GM21737 (cell line): ENCODE results near the gene ADAMTS8.

Experiments
- ATAC-seq: cut with Tn5 transposase; IDR thresholded peaks from one replicate; pipeline ENCODE4 v1.9.1; 2021; ENCODE audit warnings: mild to moderate bottlenecking, moderate library complexity; ENCODE audit not compliant: unreplicated experiment

ADAMTS8 gene

DNA sequence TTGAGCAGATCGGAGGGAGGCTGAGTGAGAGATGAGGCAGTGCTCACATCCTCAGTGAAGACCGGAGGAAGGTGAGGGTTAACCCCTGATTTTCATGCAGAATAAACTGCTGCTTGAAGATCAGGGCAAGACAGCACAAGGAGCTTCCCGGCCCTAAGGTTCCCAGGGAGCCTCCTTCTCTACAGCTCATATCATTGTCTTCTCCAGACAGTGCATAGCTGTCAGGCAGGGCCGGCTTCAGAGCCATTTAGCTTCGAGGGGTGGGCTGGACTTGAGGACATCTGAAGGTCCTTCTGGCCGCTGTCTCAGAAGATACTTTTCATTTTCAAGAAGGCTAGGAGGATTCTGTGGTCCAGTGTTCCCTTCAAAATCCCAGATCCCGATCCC, 7.2 kb downstream of the ADAMTS8 start:
- no peak for ATAC-seq

DNA sequence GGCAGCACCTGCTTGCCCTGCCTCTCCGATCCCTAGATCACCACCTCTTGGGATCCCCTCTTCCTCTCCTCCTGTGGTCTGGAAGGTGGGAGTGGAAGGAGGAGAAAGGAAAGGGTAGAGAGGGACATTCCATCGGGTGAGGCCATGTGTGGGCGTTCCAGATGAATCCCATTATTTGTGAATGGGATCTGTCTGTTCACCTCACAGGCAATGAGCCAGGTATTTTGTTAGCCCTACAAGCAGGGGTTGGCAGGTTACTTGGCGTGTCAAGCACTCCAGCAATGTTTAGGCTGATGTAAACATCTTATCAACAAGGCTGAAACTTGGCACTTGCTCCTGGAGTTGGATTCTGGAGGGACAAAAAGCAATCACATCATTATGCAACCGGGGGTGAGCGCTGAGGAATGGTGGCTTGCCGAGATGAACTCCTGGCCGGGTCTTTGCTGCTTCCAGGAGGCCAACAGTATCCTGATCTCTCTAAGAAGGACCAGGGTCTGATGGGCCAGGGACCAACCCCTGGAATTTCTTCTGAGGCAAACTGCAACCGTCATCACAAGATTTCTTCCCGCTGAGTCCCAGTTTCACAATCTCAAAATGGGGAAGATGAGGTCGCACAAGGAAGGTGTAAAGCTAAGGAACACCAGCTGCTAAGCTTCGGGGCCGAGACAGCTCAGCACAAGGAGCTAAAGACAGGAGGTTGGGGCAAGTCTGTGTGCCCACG, 7.8 kb downstream of the ADAMTS8 start:
- ATAC-seq = no peak

DNA sequence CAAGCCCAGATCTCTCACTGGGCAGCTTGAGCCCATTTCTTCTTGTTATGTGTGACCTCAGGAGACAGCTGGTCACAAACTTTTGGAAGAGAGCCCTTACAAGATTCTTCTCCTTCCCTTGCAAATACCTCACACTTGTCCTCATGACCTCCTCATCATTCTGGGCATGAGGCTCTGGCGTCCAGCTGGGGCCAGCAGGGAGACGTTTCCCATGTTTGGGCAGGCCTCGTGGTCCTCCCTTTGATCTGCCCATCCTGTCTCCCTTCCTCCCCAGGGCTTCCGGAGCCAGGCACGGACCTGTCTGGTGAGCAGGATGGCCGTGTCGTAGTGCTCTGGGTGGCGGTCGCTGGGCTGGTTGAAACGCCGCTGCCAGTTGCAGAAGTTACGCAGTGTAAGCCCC, 9.7 kb downstream of the ADAMTS8 start:
- ATAC-seq = no peak

DNA sequence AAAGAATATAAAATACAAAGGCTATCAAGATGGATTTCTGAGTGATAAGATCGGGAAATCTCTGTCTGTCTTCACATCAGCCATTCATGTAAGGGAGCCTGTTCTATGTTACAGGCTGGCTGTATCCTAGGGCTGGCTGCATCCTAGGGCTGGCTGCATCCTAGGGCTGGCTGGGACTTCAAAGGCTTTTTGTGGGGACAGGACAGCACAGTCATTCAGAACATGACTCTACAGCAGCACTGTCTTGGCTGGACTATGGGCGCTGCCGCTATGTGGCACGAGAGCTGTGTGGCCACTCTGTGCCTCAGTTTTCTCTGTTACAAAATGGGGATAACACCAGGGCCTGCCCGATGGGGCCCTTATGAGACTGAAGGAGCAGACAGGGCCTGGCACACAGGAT, 10.2 kb downstream of the ADAMTS8 start:
- ATAC-seq = no peak

DNA sequence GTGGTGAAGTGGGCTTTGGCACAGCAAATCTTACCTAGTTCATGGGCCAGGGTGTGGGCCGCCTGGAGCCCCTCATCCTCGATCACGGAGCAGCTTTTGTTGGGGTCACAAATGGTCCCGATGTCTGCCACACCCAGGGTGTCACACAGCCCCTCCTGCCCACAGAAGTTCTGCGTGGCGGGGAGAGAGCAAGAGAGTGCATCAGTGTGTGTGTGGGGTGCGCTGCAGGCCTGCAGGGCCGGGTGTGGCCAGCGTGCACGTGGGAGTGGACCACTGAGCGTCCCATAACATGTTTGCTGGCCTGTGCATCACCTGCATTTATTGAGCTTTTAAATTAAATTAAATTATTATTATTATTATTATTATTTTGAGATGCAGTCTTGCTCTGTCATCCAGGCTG, 11.5 kb downstream of the ADAMTS8 start:
- ATAC-seq = no peak

DNA sequence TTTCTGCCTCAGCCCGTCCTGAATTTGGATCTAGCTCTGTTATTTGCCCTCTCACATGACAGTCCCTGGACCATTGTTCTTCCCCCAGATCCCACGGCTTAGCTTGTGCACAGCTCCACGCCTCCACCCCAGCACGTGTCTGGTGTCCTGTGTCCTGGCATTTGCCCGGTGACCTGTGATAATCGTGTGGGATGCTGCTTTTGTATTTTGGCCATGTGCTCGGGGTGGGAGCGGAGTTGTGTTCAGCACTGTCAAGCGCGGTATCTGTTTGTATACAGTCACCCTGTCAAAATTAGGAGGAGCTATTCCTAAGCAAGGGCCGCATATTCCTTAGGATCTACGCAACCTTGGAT, 11.9 kb downstream of the ADAMTS8 start:
- no peak for ATAC-seq

DNA sequence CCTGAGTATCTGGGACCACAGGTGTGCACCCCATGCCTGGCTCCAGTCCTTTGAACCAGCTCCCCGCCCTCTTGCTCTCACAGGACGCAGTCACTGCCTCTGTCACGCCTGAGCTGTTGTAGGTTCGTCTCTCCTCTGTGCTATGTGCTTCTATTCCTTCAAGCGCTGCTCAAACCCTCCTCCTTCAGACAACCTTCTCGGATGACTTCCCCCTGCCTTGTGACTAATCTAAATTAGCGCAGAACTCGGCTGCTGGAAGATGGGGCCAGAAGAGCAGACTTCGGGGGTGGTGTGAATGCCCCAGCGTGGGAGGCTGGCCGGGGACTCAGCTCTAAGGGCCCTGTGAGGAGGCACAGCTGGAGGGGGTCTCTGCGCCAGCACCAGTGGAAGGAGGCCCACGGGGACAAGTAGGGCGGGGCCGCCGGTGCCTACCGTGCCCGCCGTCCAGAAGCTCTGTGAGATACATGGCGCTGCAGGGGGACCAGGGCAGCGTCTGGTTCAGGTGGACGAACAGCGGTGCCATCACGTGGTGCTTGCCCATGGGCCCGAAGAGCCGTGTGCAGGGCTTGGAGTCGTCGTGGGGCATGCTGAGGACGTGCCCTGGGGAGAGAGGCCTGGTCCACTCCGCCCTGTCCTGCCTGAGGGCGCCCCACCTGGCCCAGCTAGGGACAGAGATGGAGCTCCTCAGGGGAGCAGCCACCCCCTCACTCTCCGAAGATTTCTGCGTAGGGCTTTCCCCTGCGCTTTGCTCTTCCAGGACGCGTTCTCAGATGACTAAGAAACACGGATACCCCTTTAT, 12.5 kb downstream of the ADAMTS8 start:
- no peak for ATAC-seq

DNA sequence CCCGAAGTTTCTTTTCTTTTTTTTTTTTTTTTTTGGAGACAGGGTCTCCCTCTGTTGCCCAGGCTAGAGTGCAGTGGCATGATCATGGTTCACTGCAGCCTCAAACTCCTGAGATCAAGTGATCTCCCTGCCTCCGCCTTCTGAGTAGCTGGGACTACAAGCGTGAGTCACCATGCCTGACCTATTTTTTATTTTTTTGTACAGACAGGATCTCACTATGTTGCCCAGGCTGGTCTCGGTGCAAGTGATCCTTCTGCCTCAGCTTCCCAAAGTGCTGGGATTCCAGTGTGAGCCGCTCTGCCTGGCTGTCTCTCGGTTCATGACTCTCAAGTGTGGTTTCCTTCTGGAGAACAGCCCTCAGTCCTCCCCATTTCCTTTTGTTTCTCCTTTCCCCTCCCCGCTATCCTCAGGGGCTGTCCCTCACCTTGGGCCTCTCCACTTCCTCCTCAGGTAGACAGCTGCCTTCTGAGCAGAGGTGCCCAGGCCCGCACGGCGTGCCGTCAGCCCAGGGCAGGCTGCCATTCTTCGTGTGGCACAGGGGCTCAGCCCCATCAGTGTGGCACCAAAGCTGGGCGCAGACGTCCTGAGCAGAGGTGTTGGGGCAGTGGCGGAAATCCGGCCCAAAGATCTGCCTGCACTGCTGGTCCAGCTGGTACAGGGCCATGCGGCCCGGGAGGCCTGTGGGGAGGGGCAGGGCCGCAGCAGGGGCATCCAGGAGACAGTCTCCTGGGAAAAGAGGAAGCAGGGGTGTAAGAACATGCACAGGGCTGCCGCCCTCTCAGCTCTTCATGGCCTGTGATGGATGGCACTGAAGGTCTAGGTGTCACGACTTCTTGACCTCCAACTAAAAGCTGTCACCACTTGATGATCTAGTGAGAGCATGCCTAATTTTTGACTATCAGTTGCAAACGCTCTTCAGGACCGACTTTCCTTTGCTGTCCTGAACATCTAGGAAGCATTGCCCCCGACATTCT, 14.0 kb downstream of the ADAMTS8 start:
- no peak for ATAC-seq

DNA sequence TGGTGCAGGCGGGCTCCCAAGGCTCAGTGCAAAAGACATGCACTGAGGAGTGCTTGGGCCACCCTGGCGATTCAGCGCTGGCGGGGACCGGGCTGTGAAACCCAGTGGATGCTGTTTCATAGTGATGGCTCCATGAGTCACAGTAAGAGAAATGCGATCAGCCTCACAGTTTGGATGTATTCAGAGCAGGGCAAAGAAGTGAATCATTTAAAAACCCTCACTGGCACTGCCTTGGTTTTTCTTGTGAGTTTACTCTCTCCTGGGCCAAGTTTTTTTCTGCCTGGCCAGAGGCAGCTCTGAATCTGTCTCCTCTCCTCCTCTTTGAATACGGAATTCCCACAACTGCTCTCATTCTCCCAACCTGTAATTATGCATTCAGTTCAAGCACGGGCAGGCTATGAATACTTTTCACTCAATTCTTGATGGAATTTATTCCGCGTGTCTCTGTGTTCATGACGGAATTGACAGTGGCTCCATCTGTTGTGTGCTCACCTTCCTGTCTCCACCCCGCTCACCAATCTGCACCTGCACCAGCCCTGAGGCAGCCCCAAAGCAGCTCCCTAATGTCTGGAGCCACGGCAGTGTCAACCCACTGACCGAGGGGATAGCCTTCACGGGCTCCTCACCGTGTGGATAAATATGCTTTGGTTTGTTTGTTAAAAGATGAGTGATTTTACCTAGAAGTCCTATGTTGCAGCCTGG, 14.9 kb downstream of the ADAMTS8 start:
- ATAC-seq = no peak

DNA sequence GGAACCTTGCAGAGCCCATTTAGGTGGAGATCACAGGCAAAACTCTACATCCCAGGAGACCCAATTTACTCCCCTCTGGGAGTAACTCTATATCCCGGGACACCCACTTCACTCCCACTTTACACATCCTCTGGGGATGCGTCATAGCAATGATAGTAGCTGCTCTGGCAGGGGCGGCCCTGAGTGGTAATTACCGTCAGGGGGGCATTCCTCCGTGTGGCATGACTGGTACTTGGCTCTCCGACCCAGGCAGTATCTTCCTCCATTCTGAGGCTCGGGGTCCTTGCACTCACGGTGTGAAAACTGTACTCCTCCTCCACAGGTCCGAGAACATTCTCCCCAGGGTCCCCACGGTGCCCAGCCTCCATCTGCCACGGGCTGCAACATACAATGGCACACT, 17.2 kb downstream of the ADAMTS8 start:
- ATAC-seq = no peak

DNA sequence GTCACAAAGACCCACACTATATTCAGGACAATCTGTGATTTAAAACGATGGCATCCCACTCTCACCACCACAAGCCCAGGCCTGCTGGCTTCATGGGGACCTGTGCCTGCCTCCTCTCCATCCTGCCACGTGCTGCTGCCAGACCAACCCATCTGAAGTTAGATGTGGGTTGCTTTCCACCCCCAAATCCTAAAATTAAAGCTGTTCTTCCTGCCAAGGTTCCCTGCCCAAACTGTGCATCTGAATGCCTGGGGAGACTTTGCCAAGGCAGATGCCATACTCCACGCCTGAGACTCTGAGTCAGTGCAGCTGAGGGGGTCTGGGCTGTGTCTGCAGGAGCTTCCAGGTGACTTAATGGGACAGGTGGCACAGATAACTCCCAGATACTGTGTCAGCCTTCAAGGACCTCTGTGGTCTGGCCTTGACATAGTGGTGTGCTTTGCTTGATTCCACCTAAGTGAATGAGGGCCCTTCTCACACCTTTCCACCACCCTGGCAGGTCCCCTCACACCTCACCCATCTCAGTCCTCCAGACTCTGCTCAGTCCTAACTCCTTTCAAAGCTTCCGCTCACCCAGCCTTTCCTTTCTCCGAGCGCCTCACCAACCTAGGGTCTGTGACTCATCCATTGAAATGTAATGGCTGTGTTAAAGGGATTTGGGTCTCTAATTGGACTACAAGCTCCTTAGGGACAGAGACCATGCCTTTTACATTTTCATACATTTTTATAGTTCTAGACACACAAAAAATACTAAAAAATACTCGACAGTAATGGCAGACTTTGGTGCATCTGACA, 18.6 kb downstream of the ADAMTS8 start:
- no peak for ATAC-seq

DNA sequence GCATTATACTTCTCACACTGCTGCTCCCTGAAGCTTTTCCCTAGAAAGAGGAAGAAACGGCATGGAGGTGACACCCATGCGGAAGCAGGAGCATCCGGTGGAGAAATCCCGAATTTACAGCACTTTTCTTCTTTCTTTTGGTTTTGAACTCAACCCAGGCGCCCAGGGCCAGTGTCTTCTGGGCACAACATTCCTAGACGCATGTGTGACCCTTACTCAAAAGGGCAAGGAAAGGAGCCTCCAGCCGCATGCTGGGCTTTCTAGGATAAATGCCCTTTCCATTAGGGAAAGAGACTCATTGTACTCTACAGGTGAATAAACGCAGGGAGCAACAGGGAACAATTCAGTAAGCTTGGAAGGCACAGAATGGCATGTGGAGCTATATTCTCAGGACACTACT, 19.5 kb downstream of the ADAMTS8 start:
- ATAC-seq = no peak

DNA sequence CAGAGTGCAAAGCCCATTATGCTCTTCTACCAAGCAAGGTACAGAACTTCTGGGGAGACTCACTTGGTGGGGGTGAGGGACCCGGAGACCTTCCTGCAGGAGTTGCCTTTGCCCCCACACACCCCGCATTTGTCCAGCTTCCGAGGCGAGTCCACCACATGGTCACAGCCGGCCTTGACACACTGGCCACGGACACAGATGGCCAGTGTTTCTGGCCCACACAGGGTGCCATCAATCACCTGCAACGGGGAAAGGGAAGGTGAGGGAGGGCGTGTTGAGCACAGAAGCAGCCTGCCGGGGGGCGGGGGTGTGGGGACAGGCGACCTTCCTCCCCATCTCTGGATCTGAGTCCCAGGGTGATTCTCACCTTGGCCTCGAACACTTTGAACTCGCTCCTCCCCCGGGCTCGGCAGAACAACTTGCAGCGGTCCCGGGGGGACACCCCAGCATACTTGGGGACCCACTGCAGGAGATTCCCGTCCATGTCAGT, 20.0 kb downstream of the ADAMTS8 start:
- ATAC-seq = no peak

DNA sequence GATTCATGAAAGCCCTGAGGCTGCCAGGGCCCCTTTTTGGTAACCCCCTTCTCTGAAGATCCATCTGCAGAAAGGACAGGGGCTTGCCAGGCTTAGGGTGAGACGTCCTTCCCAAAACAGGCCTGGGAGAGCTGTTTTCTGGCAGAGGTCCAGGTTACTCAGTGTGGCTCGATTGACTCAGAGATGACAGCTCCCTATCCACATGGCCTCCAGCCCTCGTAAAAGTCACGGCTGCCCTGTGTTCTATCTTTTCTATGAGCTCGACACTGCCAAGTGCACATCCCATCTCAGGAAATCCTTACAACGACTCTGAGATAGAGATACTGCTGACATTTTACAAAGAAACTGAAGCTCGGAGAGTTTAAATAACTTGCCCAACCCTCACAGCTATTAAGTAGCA, 20.4 kb downstream of the ADAMTS8 start:
- no peak for ATAC-seq

DNA sequence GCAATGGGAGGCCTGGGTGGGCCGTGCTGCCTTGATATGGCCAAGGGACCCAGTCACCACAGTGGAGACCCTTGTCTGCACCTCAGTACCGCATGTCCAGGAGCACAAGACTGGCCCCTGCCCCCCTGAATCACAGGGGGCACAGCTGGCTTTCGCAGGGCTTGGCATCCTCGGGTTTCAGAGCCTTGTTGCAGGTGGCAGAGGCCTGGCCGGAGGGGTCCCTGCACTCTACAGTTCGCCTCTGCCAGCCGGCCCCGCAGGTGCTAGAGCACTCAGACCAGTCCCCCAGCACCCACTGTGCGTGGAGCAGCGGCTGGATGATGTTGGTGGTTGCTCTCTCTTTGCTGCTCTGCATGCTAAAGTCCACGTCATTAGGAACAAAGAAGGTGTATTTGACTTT, 23.0 kb downstream of the ADAMTS8 start:
- no peak for ATAC-seq

DNA sequence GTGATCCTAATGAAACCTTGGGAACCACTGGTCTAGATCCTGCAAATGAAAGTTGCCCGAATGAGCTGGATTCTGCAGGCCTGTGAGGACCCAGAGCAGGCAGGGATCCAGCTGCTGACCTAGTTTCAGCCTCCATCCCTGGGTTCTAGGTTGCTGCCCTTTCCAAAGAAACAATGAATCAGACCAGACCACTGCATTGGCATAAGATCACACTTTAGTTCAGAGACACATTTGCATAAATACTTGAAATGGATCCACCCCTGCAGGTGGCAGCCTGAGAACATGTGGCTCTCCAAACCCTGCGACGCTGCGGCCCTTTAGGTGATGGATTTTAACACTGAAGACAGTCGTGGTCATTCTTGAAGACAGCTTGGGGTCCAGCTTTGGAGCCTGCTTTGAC, 23.7 kb downstream of the ADAMTS8 start:
- no peak for ATAC-seq

DNA sequence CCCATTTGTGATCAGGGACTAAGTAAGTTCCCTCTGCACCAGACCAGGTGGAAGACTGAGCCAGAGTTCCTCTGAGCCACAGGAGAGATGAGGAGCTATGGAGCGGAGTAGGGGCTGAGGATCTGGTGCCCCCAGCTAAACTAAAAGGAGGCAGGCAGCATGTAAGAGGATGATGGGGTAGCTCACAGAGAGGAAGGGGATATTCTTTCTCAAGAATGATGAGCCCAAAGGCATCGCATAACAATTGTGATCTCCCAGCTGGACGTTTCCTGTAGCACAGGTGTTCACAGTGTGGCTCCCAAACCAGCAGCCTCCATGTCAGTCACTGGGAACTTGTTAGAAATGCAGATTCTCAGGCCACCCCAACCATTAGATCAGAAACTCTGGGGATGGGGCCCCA, 24.4 kb downstream of the ADAMTS8 start:
- ATAC-seq = no peak

DNA sequence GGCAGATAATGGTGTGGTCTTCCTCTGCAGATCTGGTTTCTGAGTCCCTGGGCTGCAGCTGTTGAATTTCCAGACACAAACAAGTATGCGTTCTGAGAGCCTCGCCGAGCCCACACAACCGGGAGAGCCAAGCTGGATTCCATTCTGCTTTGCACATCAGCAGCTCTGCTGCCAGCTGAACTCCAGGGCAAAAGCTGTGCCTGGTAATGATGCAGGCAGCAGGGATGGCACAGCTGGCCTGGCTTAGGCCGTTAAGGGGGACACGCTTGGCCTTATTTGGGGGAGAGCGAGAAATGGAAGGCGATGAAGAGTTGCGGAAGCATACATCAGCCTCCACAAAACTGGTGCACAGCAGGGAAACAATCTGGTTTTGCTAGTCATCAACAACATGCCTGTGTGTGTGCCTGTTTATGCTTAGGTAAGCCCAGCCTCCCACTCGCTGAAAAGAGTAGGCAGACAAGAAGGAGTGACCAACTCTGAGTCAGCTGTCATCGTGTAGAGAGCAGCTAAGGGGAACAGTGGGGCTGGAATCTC, 25.1 kb downstream of the ADAMTS8 start:
- ATAC-seq = no peak

DNA sequence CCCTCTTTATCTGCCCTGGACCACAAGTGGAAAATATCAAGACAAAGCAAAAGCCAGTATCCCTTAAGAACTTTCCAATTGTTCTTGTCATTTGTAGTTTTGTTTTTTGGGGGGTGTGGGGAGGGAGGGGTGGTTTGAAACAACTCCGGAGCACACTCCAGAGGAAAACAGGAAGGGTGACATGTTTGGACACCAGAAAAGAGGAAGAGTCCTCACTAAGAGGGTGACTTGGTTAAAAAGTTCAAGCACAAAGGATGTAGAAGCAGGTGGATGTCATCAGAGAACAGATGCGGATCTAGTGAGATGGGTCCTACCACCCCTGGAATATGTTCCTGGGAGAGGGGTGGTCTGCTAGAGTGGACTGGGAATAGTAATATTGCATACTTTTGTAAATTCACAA, 25.8 kb downstream of the ADAMTS8 start:
- no peak for ATAC-seq
